ENCODE data around the gene CHPF2. TPM values are rescaled to one million over a fixed set of nuclear protein-coding genes. Genes with fewer than 3 reads are reported as not detected.

The CHPF2 gene
- total RNA-seq, 1 experiment from 2014 or later = 123 TPM

GRCh38 chr7:151261529-151261928 lies 29.2 kb downstream of the CHPF2 start:
- no peak for DNase-seq (ENCODE audit: low read depth)

GRCh38 chr7:151264615-151265014 lies 32.3 kb downstream of the CHPF2 start:
- DNase-seq (ENCODE audit: low read depth) = no peak

- no peak for DNase-seq (ENCODE audit: low read depth)
Observed at GRCh38 chr7:151265351-151265931, 33.2 kb downstream of the CHPF2 start.

- DNase-seq (ENCODE audit: low read depth) = no peak
Observed at GRCh38 chr7:151269511-151269910, 37.2 kb downstream of the CHPF2 start.

GRCh38 chr7:151271699-151272355 lies 39.5 kb downstream of the CHPF2 start:
- DNase-seq (ENCODE audit: low read depth) = peak; percentile 46

- DNase-seq (ENCODE audit: low read depth) = no peak
Observed at GRCh38 chr7:151272405-151272804, 40.1 kb downstream of the CHPF2 start.

- DNase-seq (ENCODE audit: low read depth) = no peak
Observed at GRCh38 chr7:151272877-151273276, 40.6 kb downstream of the CHPF2 start.

GRCh38 chr7:151273651-151274390 lies 41.5 kb downstream of the CHPF2 start:
- DNase-seq (ENCODE audit: low read depth) = no peak

GRCh38 chr7:151274396-151274795 lies 42.1 kb downstream of the CHPF2 start:
- DNase-seq (ENCODE audit: low read depth) = no peak

- no peak for DNase-seq (ENCODE audit: low read depth)
Observed at GRCh38 chr7:151274936-151275812, 42.9 kb downstream of the CHPF2 start.

- no peak for DNase-seq (ENCODE audit: low read depth)
Observed at GRCh38 chr7:151275813-151276577, 43.7 kb downstream of the CHPF2 start.

GRCh38 chr7:151276666-151277590 lies 44.6 kb downstream of the CHPF2 start:
- peak; percentile 56 for DNase-seq (ENCODE audit: low read depth)

GRCh38 chr7:151277631-151278030 lies 45.3 kb downstream of the CHPF2 start:
- DNase-seq (ENCODE audit: low read depth) = no peak

- DNase-seq (ENCODE audit: low read depth) = no peak
Observed at GRCh38 chr7:151278949-151279348, 46.7 kb downstream of the CHPF2 start.

GRCh38 chr7:151279868-151280267 lies 47.6 kb downstream of the CHPF2 start:
- no peak for DNase-seq (ENCODE audit: low read depth)

GRCh38 chr7:151280388-151281019 lies 48.2 kb downstream of the CHPF2 start:
- no peak for DNase-seq (ENCODE audit: low read depth)

- DNase-seq (ENCODE audit: low read depth) = no peak
Observed at GRCh38 chr7:151281686-151282085, 49.4 kb downstream of the CHPF2 start.

- DNase-seq (ENCODE audit: low read depth) = no peak
Observed at GRCh38 chr7:151282111-151282510, 49.8 kb downstream of the CHPF2 start.

GRCh38 chr7:151283302-151283701 lies 51.0 kb downstream of the CHPF2 start:
- no peak for DNase-seq (ENCODE audit: low read depth)

Measured in LHCN-M2 (cell line).